Spinal cord (tissue), 10 donors: Measurements from ENCODE around the gene LIG1. TPM values are rescaled to one million over a fixed set of nuclear protein-coding genes. Genes with fewer than 3 reads are reported as not detected.

ENCODE experiments used
- DNase-seq, 6 donors: peaks; one replicate each; pipeline versions ENCODE4 v3.0.0 to v3.0.0-alpha.2; 2013 to 2015; ENCODE audit warnings: low spot score in 6 of 6, low read depth in 4 of 6
- H3K27ac ChIP-seq: one replicate; pipeline ENCODE4 v1.5.1; 2013; ENCODE audit warnings: low read depth, low read length, control low read depth
- H3K27me3 ChIP-seq: one replicate; pipeline ENCODE4 v1.6.1; 2013; ENCODE audit warnings: low read length; ENCODE audit not compliant: control insufficient read depth, insufficient read depth
- H3K36me3 ChIP-seq: one replicate; pipeline ENCODE4 v1.6.1; 2013; ENCODE audit warnings: low read length; ENCODE audit not compliant: control insufficient read depth, insufficient read depth
- H3K4me1 ChIP-seq: one replicate; pipeline ENCODE4 v1.6.1; 2013; ENCODE audit warnings: low read length; ENCODE audit not compliant: control insufficient read depth, insufficient read depth
- H3K4me3 ChIP-seq: one replicate; pipeline ENCODE4 v1.5.1; 2013; ENCODE audit warnings: low read depth, low read length, control low read depth
- H3K9me3 ChIP-seq: one replicate; pipeline ENCODE4 v1.6.1; 2013; ENCODE audit warnings: low read length; ENCODE audit not compliant: control insufficient read depth, insufficient read depth
- WGBS: methylation state at CpG from one replicate; pipeline ENCODE4 v1.1.5; 2013; ENCODE audit warnings: missing lambda C conversion rate; ENCODE audit not compliant: insufficient coverage; 5-methylcytosine and 5-hydroxymethylcytosine counted together
- polyA plus RNA-seq, 2 donors: library from polyadenylated mRNA; unstranded; fragments of 120-200 nt; gene quantifications; one replicate each; pipeline ENCODE4 v1.2.1, GENCODE V29; 2013; ENCODE audit not compliant: insufficient read length in 2 of 2
- total RNA-seq, 2 donors: library from RNA; depleted of rRNA in 1 of 2; stranded (reverse); fragments of 120-200 nt in 1 of 2; fragments of >200 nt in 1 of 2; gene quantifications; one replicate each; pipeline versions ENCODE4 v1.2.3 to v1.2.4, GENCODE V29; 2013 to 2014
- donor health status: healthy.

Gene LIG1
- total and polyA plus RNA-seq, 4 donors = 21.7 to 75.7 (median 51.2) TPM

GRCh38 chr19:48183356-48183755 is 13.2 kb upstream of the LIG1 start:
- Histone ChIP-seq H3K4me1 (peaks cover 6% of the 10 kb centered on the region), H3K4me3 (no peak overlapping the region), H3K36me3 (peaks cover 43% of the 10 kb centered on the region), H3K9me3 (peaks cover 10% of the 10 kb centered on the region), H3K27me3 (no peaks in the 10 kb centered on the region), H3K27ac (no peak overlapping the region)
- WGBS = no CpG with 5 or more reads among the region's 9 CpGs
- DNase-seq = no peak

GRCh38 chr19:48182434-48182833 is 12.3 kb upstream of the LIG1 start:
- WGBS = 96% methylated on average over 38 of the region's 38 CpGs
- Histone ChIP-seq H3K4me1 (peaks cover 6% of the 10 kb centered on the region), H3K27ac (no peak overlapping the region), H3K9me3 (peaks cover 10% of the 10 kb centered on the region), H3K4me3 (no peak overlapping the region), H3K27me3 (no peaks in the 10 kb centered on the region), H3K36me3 (peaks cover 40% of the 10 kb centered on the region)
- DNase-seq = no peak

- WGBS = 88% methylated on average over 1 of the region's 5 CpGs
- no peaks in the 10 kb centered on the region for H3K27me3 ChIP-seq
- peaks cover 42% of the 10 kb centered on the region for H3K36me3 ChIP-seq
These were observed 11.4 kb upstream of the LIG1 start for GRCh38 chr19:48181505-48181904.

GRCh38 chr19:48176226-48176625 is 6.1 kb upstream of the LIG1 start:
- Histone ChIP-seq H3K4me3 (no peak overlapping the region), H3K36me3 (peaks cover 51% of the 10 kb centered on the region), H3K27ac (no peak overlapping the region), H3K4me1 (peaks cover 8% of the 10 kb centered on the region), H3K9me3 (peaks cover under 1% of the 10 kb centered on the region), H3K27me3 (no peaks in the 10 kb centered on the region)
- WGBS = 90% methylated on average over 2 of the region's 3 CpGs
- DNase-seq = no peak

More at GRCh38 chr19:48181505-48181904, 11.4 kb upstream of the LIG1 start:
- Histone ChIP-seq H3K9me3 (peaks cover 10% of the 10 kb centered on the region), H3K4me3 (no peak overlapping the region), H3K4me1 (peaks cover 3% of the 10 kb centered on the region), H3K27ac (no peak overlapping the region)
- no peak for DNase-seq

- no peak for DNase-seq
- 97% methylated on average over 9 of the region's 10 CpGs for WGBS
- Histone ChIP-seq H3K4me1 (peaks cover 12% of the 10 kb centered on the region), H3K27ac (no peak overlapping the region), H3K4me3 (no peak overlapping the region), H3K36me3 (peaks cover 51% of the 10 kb centered on the region), H3K27me3 (no peaks in the 10 kb centered on the region), H3K9me3 (no peaks in the 10 kb centered on the region)
These were observed 5.4 kb upstream of the LIG1 start for GRCh38 chr19:48175578-48175977.

- no peak overlapping the region for H3K27ac ChIP-seq
- peaks cover 51% of the 10 kb centered on the region for H3K36me3 ChIP-seq
- H3K9me3 ChIP-seq = no peaks in the 10 kb centered on the region
- no peak for DNase-seq
- H3K27me3 ChIP-seq = no peaks in the 10 kb centered on the region
- 85% methylated on average over 5 of the region's 6 CpGs for WGBS
- no peak overlapping the region for H3K4me3 ChIP-seq
- peaks cover 12% of the 10 kb centered on the region for H3K4me1 ChIP-seq
These were observed 4.4 kb upstream of the LIG1 start for GRCh38 chr19:48174445-48175030.

- no peak for DNase-seq
- 73% methylated on average over 37 of the region's 37 CpGs for WGBS
- H3K4me3 ChIP-seq = no peak overlapping the region
- H3K27ac ChIP-seq = no peak overlapping the region
- H3K9me3 ChIP-seq = no peaks in the 10 kb centered on the region
- peaks cover 41% of the 10 kb centered on the region for H3K36me3 ChIP-seq
- no peaks in the 10 kb centered on the region for H3K27me3 ChIP-seq
- peaks cover 12% of the 10 kb centered on the region for H3K4me1 ChIP-seq
These were observed 1.6 kb upstream of the LIG1 start for GRCh38 chr19:48171710-48172109.

- Histone ChIP-seq H3K27ac (peak overlapping the region; percentile 97), H3K9me3 (no peaks in the 10 kb centered on the region), H3K4me1 (peaks cover 12% of the 10 kb centered on the region), H3K4me3 (peak overlapping the region; percentile 86), H3K27me3 (no peaks in the 10 kb centered on the region), H3K36me3 (peaks cover 38% of the 10 kb centered on the region)
- WGBS = 2% methylated on average over 21 of the region's 21 CpGs
- peak in 1 of 6 donors; percentile 24 for DNase-seq
These were observed 738 bp upstream of the LIG1 start for GRCh38 chr19:48170817-48171347.

- Histone ChIP-seq H3K4me1 (peaks cover 12% of the 10 kb centered on the region), H3K4me3 (peak overlapping the region; percentile 86), H3K27ac (peak overlapping the region; percentile 97), H3K27me3 (no peaks in the 10 kb centered on the region), H3K36me3 (peaks cover 33% of the 10 kb centered on the region), H3K9me3 (no peaks in the 10 kb centered on the region)
- peak in 3 of 6 donors; percentile 9 to 93 (median 67) for DNase-seq
- 0% methylated on average over 4 of the region's 15 CpGs for WGBS
These were observed 586 bp downstream of the LIG1 start for GRCh38 chr19:48169578-48169938.

- no CpG with 5 or more reads among the region's 5 CpGs for WGBS
These were observed 1.5 kb downstream of the LIG1 start for GRCh38 chr19:48168689-48169088.

More at GRCh38 chr19:48168689-48169088, 1.5 kb downstream of the LIG1 start:
- Histone ChIP-seq H3K36me3 (peaks cover 33% of the 10 kb centered on the region), H3K4me3 (no peak overlapping the region), H3K27ac (no peak overlapping the region), H3K4me1 (peaks cover 12% of the 10 kb centered on the region), H3K9me3 (no peaks in the 10 kb centered on the region), H3K27me3 (no peaks in the 10 kb centered on the region)
- DNase-seq = no peak
